SK-N-SH (cell line): ENCODE results near the gene PRKCA. TPM values are rescaled to one million over a fixed set of nuclear protein-coding genes. Genes with fewer than 3 reads are reported as not detected.
A peak's percentile ranks its signal among the peaks of the same experiment; 100 is the strongest.

Experiments
- CTCF ChIA-PET: fragments of 300-600, 350-600 bp; formaldehyde crosslinking; extraction: SDS; loops from one replicate; lab custom pipeline; 2021; lab: Yijun Ruan, JAX
- POLR2A ChIA-PET: fragments of 350-600 bp; sonication (Branson Sonifier 250); formaldehyde crosslinking; extraction: SDS; loops from one replicate; lab custom pipeline; 2020; ENCODE audit warnings: antibody characterized with exemption, inconsistent platforms; lab: Yijun Ruan, JAX
- DNase-seq: peaks from one replicate; pipeline ENCODE4 v3.0.0; 2012
- H2AFZ ChIP-seq: fragments of 200-600 bp; sonication (generic); 2 replicates; pipeline ENCODE4 v1.8.1; 2016; ENCODE audit warnings: antibody characterized with exemption, mild to moderate bottlenecking, low read depth
- H3F3A ChIP-seq: fragments of 200-600 bp; sonication (generic); replicated peaks from 2 replicates; pipeline ENCODE3; 2016; ENCODE audit warnings: antibody characterized with exemption, mild to moderate bottlenecking; ENCODE audit not compliant: insufficient read depth
- H3K27ac ChIP-seq, 2 experiments: fragments of 200-500 bp in 1 of 2; fragments of 200-600 bp in 1 of 2; sonication (Bioruptor generic) in 1 of 2; sonication (generic), shearing (Covaris generic) in 1 of 2; 2 replicates each; pipeline versions ENCODE4 v1.5.1 to v1.6.1; 2014 to 2016; ENCODE audit warnings: low read depth in 2 of 2, inconsistent platforms in 1 of 2, low read length in 1 of 2, mild to moderate bottlenecking in 1 of 2, mixed read lengths in 1 of 2
- H3K27me3 ChIP-seq: fragments of 200-600 bp; sonication (generic), shearing (Covaris generic); 2 replicates; pipeline ENCODE4 v1.6.1; 2016; ENCODE audit warnings: mixed run types; ENCODE audit not compliant: insufficient read depth
- H3K36me3 ChIP-seq, 2 experiments: fragments of 200-500 bp in 1 of 2; fragments of 200-600 bp in 1 of 2; sonication (Bioruptor generic) in 1 of 2; sonication (generic) in 1 of 2; replicated peaks in 1 of 2; 2 replicates each; pipeline versions ENCODE3 to v1.5.1; 2014 to 2016; ENCODE audit warnings: low read length in 1 of 2, mild to moderate bottlenecking in 1 of 2; ENCODE audit not compliant: insufficient read depth in 2 of 2, control insufficient read depth in 1 of 2
- H3K4me1 ChIP-seq, 2 experiments: fragments of 200-500 bp in 1 of 2; fragments of 200-600 bp in 1 of 2; sonication (Bioruptor generic) in 1 of 2; sonication (generic), shearing (Covaris generic) in 1 of 2; 2 replicates each; pipeline versions ENCODE4 v1.5.1 to v1.6.1; 2014 to 2016; ENCODE audit warnings: low read depth in 1 of 2, low read length in 1 of 2, mixed run types in 1 of 2; ENCODE audit not compliant: insufficient read depth in 2 of 2, control insufficient read depth in 1 of 2
- H3K4me2 ChIP-seq: fragments of 200-600 bp; sonication (generic), shearing (Covaris generic); 2 replicates; pipeline ENCODE4 v1.6.1; 2017; ENCODE audit warnings: mixed run types
- H3K4me3 ChIP-seq, 2 experiments: fragments of 200-500 bp in 1 of 2; fragments of 200-600 bp in 1 of 2; sonication (Bioruptor generic) in 1 of 2; sonication (generic), shearing (Covaris generic) in 1 of 2; 2 replicates each; pipeline versions ENCODE4 v1.5.1 to v1.8.1; 2014 to 2016; ENCODE audit warnings: low read depth in 2 of 2, inconsistent platforms in 1 of 2, low read length in 1 of 2, mild to moderate bottlenecking in 1 of 2, mixed read lengths in 1 of 2, moderate library complexity in 1 of 2
- H3K79me2 ChIP-seq: fragments of 200-600 bp; sonication (generic); 2 replicates; pipeline ENCODE4 v1.8.1; 2017; ENCODE audit warnings: mild to moderate bottlenecking; ENCODE audit not compliant: insufficient read depth
- H3K9ac ChIP-seq: fragments of 200-600 bp; sonication (generic); 2 replicates; pipeline ENCODE4 v1.6.1; 2017; ENCODE audit warnings: mixed run types
- H3K9me2 ChIP-seq: fragments of 200-600 bp; sonication (generic); 2 replicates; pipeline ENCODE4 v1.6.1; 2017; ENCODE audit warnings: mixed run types
- H3K9me3 ChIP-seq: fragments of 200-600 bp; sonication (generic); 2 replicates; pipeline ENCODE4 v1.6.1; 2017; ENCODE audit warnings: mixed run types, mild to moderate bottlenecking, moderate library complexity
- H4K20me1 ChIP-seq: fragments of 200-600 bp; sonication (generic); 2 replicates; pipeline ENCODE4 v1.6.1; 2017; ENCODE audit warnings: mild to moderate bottlenecking, mixed run types; ENCODE audit not compliant: insufficient read depth
- CHD2 ChIP-seq: fragments of 150-350 bp; IDR thresholded peaks from 2 replicates; pipeline ENCODE4 v1.6.1; 2018; ENCODE audit warnings: low read length; ENCODE audit not compliant: partially characterized antibody
- CTCF ChIP-seq: fragments of 200-600 bp; sonication (generic); IDR thresholded peaks from 2 replicates; pipeline ENCODE4 v1.6.1; 2017; ENCODE audit warnings: antibody characterized with exemption, mild to moderate bottlenecking, moderate library complexity
- ELF1 ChIP-seq: IDR thresholded peaks from 2 replicates; pipeline ENCODE4 v1.4.0; 2012
- EZH2phosphoT487 ChIP-seq: fragments of 200-600 bp; sonication (generic); IDR thresholded peaks from 2 replicates; pipeline ENCODE4 v1.6.1; 2017; ENCODE audit warnings: low read depth, mixed run types, mild to moderate bottlenecking, antibody characterized with exemption, moderate library complexity, borderline replicate concordance
- FOXJ3 ChIP-seq: sonication (generic); formaldehyde crosslinking; IDR thresholded peaks from 2 replicates; pipeline ENCODE4 v1.5.1; 2020; ENCODE audit warnings: mild to moderate bottlenecking, missing genetic modification reagents
- GABPA ChIP-seq: IDR thresholded peaks from 2 replicates; pipeline ENCODE4 v1.4.0; 2012; ENCODE audit warnings: low read depth, mild to moderate bottlenecking
- GATA2 ChIP-seq: sonication (generic); formaldehyde crosslinking; IDR thresholded peaks from 2 replicates; pipeline ENCODE4 v1.5.0; 2020; ENCODE audit warnings: mild to moderate bottlenecking, missing genetic modification reagents
- MEF2A ChIP-seq: IDR thresholded peaks from 2 replicates; pipeline ENCODE4 v1.4.0; 2012; ENCODE audit warnings: low read depth, borderline replicate concordance
- MXI1 ChIP-seq: IDR thresholded peaks from 2 replicates; pipeline ENCODE4 v1.6.1; 2012; ENCODE audit warnings: mild to moderate bottlenecking, low read depth, low read length, improper control_type of control experiment
- PBX3 ChIP-seq: IDR thresholded peaks from 2 replicates; pipeline ENCODE4; 2012
- POLR2AphosphoS5 ChIP-seq: IDR thresholded peaks from 2 replicates; pipeline ENCODE4 v1.6.1; 2012; ENCODE audit warnings: low read depth, low read length
- RAD21 ChIP-seq: IDR thresholded peaks from 2 replicates; pipeline ENCODE4 v1.6.1; 2012; ENCODE audit warnings: mild to moderate bottlenecking, low read length
- REST ChIP-seq: IDR thresholded peaks from 2 replicates; pipeline ENCODE4 v1.6.1; 2012; ENCODE audit warnings: mild to moderate bottlenecking, low read depth, low read length, moderate library complexity
- RFX5 ChIP-seq: IDR thresholded peaks from 2 replicates; pipeline ENCODE4 v1.6.1; 2012; ENCODE audit warnings: mild to moderate bottlenecking, improper control_type of control experiment, low read length
- SIN3A ChIP-seq: IDR thresholded peaks from 2 replicates; pipeline ENCODE4 v1.6.1; 2012; ENCODE audit warnings: low read depth, mild to moderate bottlenecking, low read length, moderate library complexity, borderline replicate concordance
- SMC3 ChIP-seq: IDR thresholded peaks from 2 replicates; pipeline ENCODE4 v1.6.1; 2012; ENCODE audit warnings: low read depth, low read length, improper control_type of control experiment
- USF1 ChIP-seq: IDR thresholded peaks from 2 replicates; pipeline ENCODE4 v1.4.0; 2012; ENCODE audit warnings: low read depth, borderline replicate concordance
- USF2 ChIP-seq: fragments of 150-350 bp; IDR thresholded peaks from 2 replicates; pipeline ENCODE4 v1.6.1; 2017; ENCODE audit warnings: antibody characterized with exemption, low read length, low read depth, borderline replicate concordance
- WGBS: methylation state at CpG from one replicate; pipeline ENCODE4 v1.1.6; 2017; ENCODE audit warnings: low lambda C conversion rate; 5-methylcytosine and 5-hydroxymethylcytosine counted together
- polyA plus RNA-seq, 3 experiments: library from polyadenylated mRNA; depleted of rRNA; stranded (reverse); fragments of >200 nt; gene quantifications; 2 replicates each; pipeline ENCODE4 v1.2.3, GENCODE V29; 2012

The PRKCA gene
- polyA plus RNA-seq, 1 of the 3 experiments (the other 2 are of a cell fraction) = 108 TPM

- Histone ChIP-seq H3K4me1 (peaks cover 45 to 69% of the 10 kb centered on the region in 2 experiments), H3K9me3 (no peaks in the 10 kb centered on the region), H2AFZ (no peak overlapping the region), H3K9ac (no peak overlapping the region), H3F3A (peaks cover 75% of the 10 kb centered on the region), H3K79me2 (peaks cover 96% of the 10 kb centered on the region), H3K27me3 (no peaks in the 10 kb centered on the region), H4K20me1 (peaks cover 78% of the 10 kb centered on the region), H3K36me3 (peaks cover 0 to 8% of the 10 kb centered on the region in 2 experiments), H3K4me3 (no peak overlapping the region), H3K4me2 (no peak overlapping the region), H3K27ac (peak overlapping the region in 1 of 2 experiments; percentile 84; a peak in 2 of 4 replicates), H3K9me2 (no peaks in the 10 kb centered on the region)
- DNase-seq = no peak
- TF ChIP-seq USF1 (no peak), CHD2 (no peak), MXI1 (no peak), RFX5 (no peak), CTCF (no peak), REST (no peak), SMC3 (no peak), PBX3 (no peak), GATA2 (CRISPR knock-in tag) (no peak), FOXJ3 (CRISPR knock-in tag) (no peak), GABPA (no peak), POLR2AphosphoS5 (no peak), MEF2A (no peak), RAD21 (no peak), USF2 (no peak), SIN3A (no peak), ELF1 (no peak), EZH2phosphoT487 (no peak)
- ChIA-PET POLR2A (no interaction called here), CTCF (interaction anchor here (1.6 kb wide), 2 partner anchors 15 to 322 kb away, joined by 3 to 5 read pairs; no protein-coding TSS in a partner anchor)
- 98% methylated on average over 6 of the region's 6 CpGs for WGBS
These were observed 49.3 kb downstream of the PRKCA start for GRCh38 chr17:66351701-66352100.
